ENCODE measurements around the gene JADE1. TPM values are rescaled to one million over a fixed set of nuclear protein-coding genes. Genes with fewer than 3 reads are reported as not detected.
A peak's percentile ranks its signal among the peaks of the same experiment; 100 is the strongest.

Gene JADE1
- total RNA-seq, 6 donors from 2014 or later: 26.2 to 46.5 (median 38.1) TPM

DNA sequence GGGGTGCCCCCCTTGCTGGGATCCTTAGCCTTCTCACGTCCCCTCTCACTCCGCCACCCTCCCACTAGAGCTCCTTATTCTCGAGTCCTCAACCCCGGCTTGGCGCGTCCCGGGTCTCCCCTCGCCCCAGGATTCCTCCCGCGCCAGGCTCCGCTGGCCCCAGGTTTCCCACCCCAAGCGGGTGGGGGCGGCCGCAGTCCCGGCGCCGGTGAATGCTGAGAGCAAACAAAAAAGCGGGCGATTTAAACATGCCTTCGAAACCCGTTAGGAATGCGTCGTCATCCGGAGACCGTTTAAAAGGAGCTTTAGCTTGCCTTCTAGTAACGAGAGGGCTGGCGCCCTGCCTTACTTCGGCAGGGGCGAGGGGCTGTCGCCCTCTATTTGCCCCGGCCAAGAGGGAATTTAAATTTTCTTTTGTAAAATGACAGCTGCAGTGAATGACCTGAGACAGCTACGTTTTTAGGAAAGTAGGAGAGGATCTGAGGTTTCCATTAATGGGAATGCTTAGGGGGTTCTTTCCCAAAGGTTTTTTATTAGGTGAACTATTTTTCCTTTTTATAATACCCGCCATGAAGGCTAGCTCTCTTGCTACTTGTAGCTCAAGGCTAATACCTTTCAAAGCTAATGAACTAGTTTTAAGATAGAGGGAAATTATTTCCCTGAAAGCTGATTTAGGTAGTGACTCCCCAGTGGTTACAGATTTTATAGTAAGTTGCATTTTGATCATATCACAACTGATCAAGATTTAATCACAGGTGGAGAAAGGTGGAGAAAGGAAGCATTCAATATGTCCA lies 3.1 kb downstream of the JADE1 start:
- H3K4me3 ChIP-seq: peak overlapping the region; percentile 66 to 87 (median 78)
- ATAC-seq (ENCODE audit: low FRiP score in 2 of 2) (peak in 1 of 2 donors; percentile 14), DNase-seq (peak in 1 of 2 donors; percentile 42)
- peaks cover 9 to 20% (median 11%) of the 10 kb centered on the region in 4 donors for H3K4me1 ChIP-seq
- 1% methylated on average over 30 to 32 of the region's 33 CpGs for WGBS, 2 donors
- H3K27me3 ChIP-seq: no peaks in the 10 kb centered on the region
- no peaks in the 10 kb centered on the region for H3K36me3 ChIP-seq
- peak in 1 of 4 donors; percentile 31 for TF ChIP-seq POLR2A (IDR thresholded peaks at IDR 0.05)
- no peak for TF ChIP-seq EP300 (IDR thresholded peaks at IDR 0.05)
- H3K27ac ChIP-seq: peak overlapping the region; percentile 87 to 94 (median 92)
- H3K9me3 ChIP-seq: no peaks in the 10 kb centered on the region

DNA sequence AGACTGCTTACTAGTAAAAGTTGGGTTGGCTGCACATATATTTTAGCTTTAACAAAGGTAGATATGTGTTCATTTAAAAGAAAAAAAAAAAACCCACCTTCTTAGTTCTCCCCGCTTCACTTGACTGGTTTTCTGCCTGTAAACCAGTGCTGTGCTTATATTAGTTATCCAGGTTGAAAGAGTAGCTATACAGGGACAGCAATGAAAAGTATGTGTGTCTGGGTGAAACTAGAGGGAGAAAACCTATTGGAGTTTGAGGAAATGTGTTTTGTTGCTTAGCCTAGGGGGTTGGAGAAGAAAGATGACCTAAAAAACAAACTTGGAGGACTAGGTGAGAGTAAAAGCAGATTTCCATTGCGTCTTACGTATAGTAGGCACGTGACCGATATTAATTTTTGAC lies 4.5 kb downstream of the JADE1 start:
- H3K36me3 ChIP-seq: no peaks in the 10 kb centered on the region
- no peaks in the 10 kb centered on the region for H3K9me3 ChIP-seq
- DNase-seq (no peak), ATAC-seq (ENCODE audit: low FRiP score in 2 of 2) (no peak)
- H3K27ac ChIP-seq: no peak overlapping the region
- H3K4me3 ChIP-seq: no peak overlapping the region
- peaks cover 9 to 17% (median 11%) of the 10 kb centered on the region in 4 donors for H3K4me1 ChIP-seq
- WGBS, 2 donors: 95 to 96% methylated on average over 5 of the region's 5 CpGs
- H3K27me3 ChIP-seq: no peaks in the 10 kb centered on the region
- no peak for TF ChIP-seq EP300 (IDR thresholded peaks at IDR 0.05)
- TF ChIP-seq, protein P1, sequence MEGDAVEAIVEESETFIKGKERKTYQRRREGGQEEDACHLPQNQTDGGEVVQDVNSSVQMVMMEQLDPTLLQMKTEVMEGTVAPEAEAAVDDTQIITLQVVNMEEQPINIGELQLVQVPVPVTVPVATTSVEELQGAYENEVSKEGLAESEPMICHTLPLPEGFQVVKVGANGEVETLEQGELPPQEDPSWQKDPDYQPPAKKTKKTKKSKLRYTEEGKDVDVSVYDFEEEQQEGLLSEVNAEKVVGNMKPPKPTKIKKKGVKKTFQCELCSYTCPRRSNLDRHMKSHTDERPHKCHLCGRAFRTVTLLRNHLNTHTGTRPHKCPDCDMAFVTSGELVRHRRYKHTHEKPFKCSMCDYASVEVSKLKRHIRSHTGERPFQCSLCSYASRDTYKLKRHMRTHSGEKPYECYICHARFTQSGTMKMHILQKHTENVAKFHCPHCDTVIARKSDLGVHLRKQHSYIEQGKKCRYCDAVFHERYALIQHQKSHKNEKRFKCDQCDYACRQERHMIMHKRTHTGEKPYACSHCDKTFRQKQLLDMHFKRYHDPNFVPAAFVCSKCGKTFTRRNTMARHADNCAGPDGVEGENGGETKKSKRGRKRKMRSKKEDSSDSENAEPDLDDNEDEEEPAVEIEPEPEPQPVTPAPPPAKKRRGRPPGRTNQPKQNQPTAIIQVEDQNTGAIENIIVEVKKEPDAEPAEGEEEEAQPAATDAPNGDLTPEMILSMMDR (IDR thresholded peaks at IDR 0.05): no peak
- TF ChIP-seq POLR2AphosphoS5 (IDR thresholded peaks at IDR 0.05): no peak
- no peak for TF ChIP-seq POLR2A (IDR thresholded peaks at IDR 0.05)

DNA sequence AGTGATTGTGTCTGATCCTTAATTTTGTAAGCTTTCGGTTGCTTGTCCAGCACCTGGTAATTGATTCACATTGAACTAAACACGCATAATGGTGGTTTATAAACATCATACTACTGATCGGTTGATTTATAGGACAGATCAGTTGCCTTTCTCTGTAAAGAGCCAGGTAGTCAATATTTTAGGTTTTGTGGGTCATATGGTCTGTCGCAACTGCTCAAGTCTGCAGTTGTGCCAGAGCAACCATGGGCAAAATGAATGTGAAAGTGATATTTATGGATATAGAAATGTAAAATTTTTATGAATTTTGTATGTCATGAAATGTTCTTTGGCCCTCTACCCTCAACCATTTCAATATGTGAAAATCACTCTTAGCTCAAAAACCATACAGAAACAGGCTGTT lies 8.9 kb downstream of the JADE1 start:
- Histone ChIP-seq H3K4me1 (peaks cover 0 to 13% (median 11%) of the 10 kb centered on the region in 4 donors), H3K9me3 (no peaks in the 10 kb centered on the region), H3K4me3 (no peak overlapping the region), H3K27me3 (no peaks in the 10 kb centered on the region), H3K36me3 (no peaks in the 10 kb centered on the region), H3K27ac (no peak overlapping the region)
- no peak for DNase-seq
- WGBS, 2 donors: 92 to 98% methylated on average over 4 of the region's 4 CpGs
- TF ChIP-seq, protein P1 (IDR thresholded peaks at IDR 0.05): no peak
- TF ChIP-seq EP300 (IDR thresholded peaks at IDR 0.05) (no peak), POLR2A (IDR thresholded peaks at IDR 0.05) (no peak), POLR2AphosphoS5 (IDR thresholded peaks at IDR 0.05) (no peak)
- no peak for ATAC-seq (ENCODE audit: low FRiP score in 2 of 2)

DNA sequence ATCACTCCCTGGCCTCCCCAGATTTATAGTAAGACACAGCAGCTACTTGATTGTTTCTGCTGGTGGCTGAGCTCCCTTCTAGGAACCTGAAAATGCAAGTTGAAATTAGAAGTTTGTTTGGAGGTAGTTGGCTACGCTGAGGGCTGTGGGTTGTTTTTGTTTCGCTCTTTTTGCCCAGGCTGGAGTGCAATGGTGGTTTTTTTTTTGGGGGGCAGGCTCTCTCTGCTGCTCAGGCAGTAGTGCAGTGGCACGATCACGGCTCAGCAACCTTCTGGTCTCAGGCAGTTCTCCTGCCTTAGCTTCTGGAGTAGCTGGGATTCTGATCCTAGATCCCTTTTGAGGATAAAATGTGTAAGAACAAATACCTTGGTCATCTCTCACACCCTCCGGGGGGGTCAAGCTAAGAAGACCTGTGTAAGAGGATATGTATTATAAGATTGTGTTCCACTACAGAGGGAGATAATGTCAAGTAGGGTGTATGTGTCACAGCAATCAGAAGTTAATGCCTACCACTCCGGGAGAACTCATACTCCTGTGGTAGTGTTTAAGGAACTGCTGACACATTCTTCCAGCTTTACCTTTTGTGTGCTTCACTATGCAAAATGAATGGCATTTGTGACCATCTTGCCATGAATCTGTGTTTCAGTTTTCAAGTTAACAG lies 9.7 kb downstream of the JADE1 start:
- ATAC-seq (ENCODE audit: low FRiP score in 2 of 2): no peak
- no peak for DNase-seq
- Histone ChIP-seq H3K9me3 (no peaks in the 10 kb centered on the region), H3K27ac (no peak overlapping the region), H3K27me3 (no peaks in the 10 kb centered on the region), H3K4me3 (no peak overlapping the region), H3K4me1 (peaks cover 0 to 13% (median 11%) of the 10 kb centered on the region in 4 donors), H3K36me3 (no peaks in the 10 kb centered on the region)
- 86 to 87% methylated on average over 6 of the region's 6 CpGs for WGBS, 2 donors
- TF ChIP-seq POLR2AphosphoS5 (IDR thresholded peaks at IDR 0.05) (no peak), POLR2A (IDR thresholded peaks at IDR 0.05) (no peak), EP300 (IDR thresholded peaks at IDR 0.05) (no peak)
- TF ChIP-seq, protein P1 (IDR thresholded peaks at IDR 0.05): no peak

DNA sequence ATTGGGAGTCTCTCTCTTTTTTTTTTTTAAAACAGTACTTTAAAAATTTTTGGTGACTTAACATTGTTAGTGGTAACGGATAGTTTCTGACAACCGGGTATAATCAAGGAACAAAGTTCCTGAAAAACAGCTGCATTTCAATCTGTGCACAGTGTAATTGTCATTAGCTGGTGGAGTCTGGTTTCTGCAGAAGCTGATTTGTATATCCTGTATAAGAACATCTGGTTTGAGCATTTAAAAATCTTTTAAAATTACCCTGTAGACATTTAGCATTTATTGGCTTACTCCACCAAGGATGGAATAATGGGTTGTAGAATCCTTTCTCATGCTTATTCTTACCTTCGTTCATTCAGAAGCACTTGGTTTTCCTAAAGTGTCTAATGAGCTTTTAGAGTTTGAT lies 11.2 kb downstream of the JADE1 start:
- Histone ChIP-seq H3K4me1 (peaks cover 9 to 23% (median 14%) of the 10 kb centered on the region in 4 donors), H3K36me3 (no peaks in the 10 kb centered on the region), H3K9me3 (no peaks in the 10 kb centered on the region), H3K27me3 (no peaks in the 10 kb centered on the region), H3K27ac (no peak overlapping the region), H3K4me3 (no peak overlapping the region)
- TF ChIP-seq EP300 (IDR thresholded peaks at IDR 0.05) (no peak), POLR2A (IDR thresholded peaks at IDR 0.05) (no peak), POLR2AphosphoS5 (IDR thresholded peaks at IDR 0.05) (no peak)
- TF ChIP-seq, protein P1 (IDR thresholded peaks at IDR 0.05): no peak
- WGBS, 2 donors: 77 to 78% methylated on average over 3 of the region's 3 CpGs
- ATAC-seq (ENCODE audit: low FRiP score in 2 of 2): no peak
- DNase-seq: no peak
